Measurements from ENCODE around the gene NODAL. TPM values are rescaled to one million over a fixed set of nuclear protein-coding genes. Genes with fewer than 3 reads are reported as not detected.

The NODAL gene
- total and polyA plus RNA-seq, 3 donors from 2014 or later, result 0.43 to 5.2 (median 3.0) TPM

- intact Hi-C loops (cut with DNase I; ENCODE audit: low total_unique reads), result no loop called here
- Histone ChIP-seq H3K27ac (peak overlapping the region; percentile 91 to 95), H3K27me3 (no peaks in the 10 kb centered on the region), H3K36me3 (ENCODE audit: low read depth, missing control alignments) (no peaks in the 10 kb centered on the region), H3K9me3 (no peaks in the 10 kb centered on the region), H3K4me3 (peak overlapping the region; percentile 93), H3K4me1 (peaks cover 22% of the 10 kb centered on the region)
- DNase-seq, result no peak
- no peak for TF ChIP-seq POLR2A (IDR thresholded peaks at IDR 0.05)
- TF ChIP-seq, protein P1, sequence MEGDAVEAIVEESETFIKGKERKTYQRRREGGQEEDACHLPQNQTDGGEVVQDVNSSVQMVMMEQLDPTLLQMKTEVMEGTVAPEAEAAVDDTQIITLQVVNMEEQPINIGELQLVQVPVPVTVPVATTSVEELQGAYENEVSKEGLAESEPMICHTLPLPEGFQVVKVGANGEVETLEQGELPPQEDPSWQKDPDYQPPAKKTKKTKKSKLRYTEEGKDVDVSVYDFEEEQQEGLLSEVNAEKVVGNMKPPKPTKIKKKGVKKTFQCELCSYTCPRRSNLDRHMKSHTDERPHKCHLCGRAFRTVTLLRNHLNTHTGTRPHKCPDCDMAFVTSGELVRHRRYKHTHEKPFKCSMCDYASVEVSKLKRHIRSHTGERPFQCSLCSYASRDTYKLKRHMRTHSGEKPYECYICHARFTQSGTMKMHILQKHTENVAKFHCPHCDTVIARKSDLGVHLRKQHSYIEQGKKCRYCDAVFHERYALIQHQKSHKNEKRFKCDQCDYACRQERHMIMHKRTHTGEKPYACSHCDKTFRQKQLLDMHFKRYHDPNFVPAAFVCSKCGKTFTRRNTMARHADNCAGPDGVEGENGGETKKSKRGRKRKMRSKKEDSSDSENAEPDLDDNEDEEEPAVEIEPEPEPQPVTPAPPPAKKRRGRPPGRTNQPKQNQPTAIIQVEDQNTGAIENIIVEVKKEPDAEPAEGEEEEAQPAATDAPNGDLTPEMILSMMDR (IDR thresholded peaks at IDR 0.05), result no peak
- WGBS, 2 donors, result 1% methylated on average over 11 of the region's 11 CpGs
Measured at GRCh38 chr10:70404787-70405036, 36.8 kb downstream of the NODAL start.

DNA sequence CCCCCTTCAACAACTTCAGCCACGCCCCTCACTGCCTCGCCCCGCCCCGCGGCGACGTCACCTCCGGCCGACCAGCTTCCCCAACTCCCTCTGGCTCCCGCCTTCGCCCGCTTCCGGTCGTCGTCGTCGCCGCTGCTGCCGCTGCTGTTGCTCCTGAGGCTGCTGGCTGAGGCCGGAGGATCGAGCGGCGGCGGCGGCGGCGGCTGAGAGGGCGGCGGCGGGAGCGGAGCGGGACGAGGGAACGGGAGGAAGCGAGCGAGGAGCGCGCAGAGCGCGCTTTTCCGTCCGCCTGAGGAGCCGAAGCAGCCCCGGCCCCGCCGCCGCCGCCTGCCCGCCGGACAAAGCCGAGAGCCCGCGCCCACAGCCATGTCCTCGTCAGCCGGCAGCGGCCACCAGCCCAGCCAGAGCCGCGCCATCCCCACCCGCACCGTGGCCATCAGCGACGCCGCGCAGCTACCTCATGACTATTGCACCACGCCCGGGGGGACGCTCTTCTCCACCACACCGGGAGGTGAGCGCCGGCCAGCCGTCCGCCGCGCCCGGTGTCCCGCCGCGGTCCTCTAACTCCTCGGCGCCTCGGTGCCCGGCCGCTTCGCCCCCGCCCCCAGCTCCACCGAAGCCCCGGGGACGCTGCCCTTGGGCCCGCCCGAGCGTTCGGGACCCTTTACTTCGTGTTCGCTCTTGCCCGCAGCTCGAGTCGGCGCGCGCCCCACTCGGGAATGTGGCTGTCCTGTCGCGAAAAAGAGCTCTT, 37.3 kb downstream of the NODAL start, which contains the start of gene EIF4EBP2:
EIF4EBP2 (plus strand) TSS at position 110 of the 751 bp plus-strand sequence; CDS start at position 367, 257 bp downstream.
- WGBS, 2 donors, result 1 to 4% methylated on average over 15 to 82 of the region's 103 CpGs
- DNase-seq, result peak; percentile 99
- H3K4me1 ChIP-seq, result peaks cover 22% of the 10 kb centered on the region
- no peaks in the 10 kb centered on the region for H3K9me3 ChIP-seq
- no peaks in the 10 kb centered on the region for H3K36me3 ChIP-seq (ENCODE audit: low read depth, missing control alignments)
- H3K4me3 ChIP-seq, result peak within 1 kb of the TSS; percentile 93
- intact Hi-C loops (cut with DNase I; ENCODE audit: low total_unique reads), result no loop called here
- H3K27me3 ChIP-seq, result no peaks in the 10 kb centered on the region
- TF ChIP-seq, protein P1 (IDR thresholded peaks at IDR 0.05), result no peak
- peak; percentile 77 for TF ChIP-seq POLR2A (IDR thresholded peaks at IDR 0.05)
- H3K27ac ChIP-seq, result peak within 1 kb of the TSS; percentile 91 to 95

GRCh38 chr10:70403483-70404035, 37.9 kb downstream of the NODAL start:
- TF ChIP-seq, protein P1 (IDR thresholded peaks at IDR 0.05), result no peak
- TF ChIP-seq POLR2A (IDR thresholded peaks at IDR 0.05), result no peak
- DNase-seq, result no peak
- no peaks in the 10 kb centered on the region for H3K36me3 ChIP-seq (ENCODE audit: low read depth, missing control alignments)
- no peaks in the 10 kb centered on the region for H3K9me3 ChIP-seq
- WGBS, 2 donors, result 5% methylated on average over 12 of the region's 12 CpGs
- intact Hi-C loops (cut with DNase I; ENCODE audit: low total_unique reads), result no loop called here
- H3K4me3 ChIP-seq, result peak overlapping the region; percentile 93
- H3K27ac ChIP-seq, result peak overlapping the region in 1 of 2 donors; percentile 95
- peaks cover 17% of the 10 kb centered on the region for H3K4me1 ChIP-seq
- H3K27me3 ChIP-seq, result no peaks in the 10 kb centered on the region

DNA sequence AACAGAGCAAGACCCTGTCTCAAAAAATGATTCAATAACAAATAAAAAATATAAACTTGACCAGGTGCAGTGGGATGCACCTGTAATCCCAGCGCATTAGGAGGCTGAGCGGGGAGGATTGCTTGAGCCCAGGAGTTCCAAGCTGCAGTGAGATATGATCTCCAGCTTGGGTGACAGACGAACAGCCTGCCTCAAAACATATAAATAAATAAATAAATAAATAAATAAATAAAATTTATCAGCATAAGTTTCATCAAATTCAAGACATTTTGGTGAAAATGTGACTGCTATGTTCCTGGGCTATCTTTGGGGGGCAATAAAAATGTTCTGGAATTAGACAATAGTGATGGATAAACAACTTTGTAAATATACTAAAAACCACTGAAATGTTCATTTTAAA, 42.3 kb downstream of the NODAL start:
- WGBS, 2 donors, result 91 to 98% methylated on average over 3 of the region's 3 CpGs
- no peak for TF ChIP-seq POLR2A (IDR thresholded peaks at IDR 0.05)
- TF ChIP-seq, protein P1 (IDR thresholded peaks at IDR 0.05), result no peak
- no peaks in the 10 kb centered on the region for H3K9me3 ChIP-seq
- intact Hi-C loops (cut with DNase I; ENCODE audit: low total_unique reads), result no loop called here
- H3K27ac ChIP-seq, result no peak overlapping the region
- no peaks in the 10 kb centered on the region for H3K27me3 ChIP-seq
- no peaks in the 10 kb centered on the region for H3K4me1 ChIP-seq
- DNase-seq, result no peak
- no peaks in the 10 kb centered on the region for H3K36me3 ChIP-seq (ENCODE audit: low read depth, missing control alignments)
- H3K4me3 ChIP-seq, result no peak overlapping the region

DNA sequence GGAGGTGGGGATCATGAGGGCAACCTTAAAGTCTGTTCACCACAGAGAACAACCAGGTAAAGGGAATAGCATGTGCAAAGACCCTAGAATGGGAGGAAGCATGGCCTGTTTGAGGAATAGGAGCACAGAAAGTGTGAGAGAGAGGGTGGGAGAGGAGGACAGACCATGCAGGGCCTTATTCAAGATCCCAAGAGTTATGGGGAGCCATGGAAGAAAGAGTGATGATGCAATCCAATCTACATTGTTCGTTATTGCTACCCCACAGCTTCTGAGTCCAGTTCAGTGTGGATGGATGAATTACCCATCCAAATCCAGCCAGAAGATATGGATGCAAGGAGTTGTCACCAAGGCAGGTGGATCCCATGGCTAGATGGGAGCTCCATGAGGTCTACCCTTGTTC, 45.3 kb downstream of the NODAL start:
- H3K36me3 ChIP-seq (ENCODE audit: low read depth, missing control alignments), result no peaks in the 10 kb centered on the region
- no peak for DNase-seq
- H3K9me3 ChIP-seq, result no peaks in the 10 kb centered on the region
- no peak overlapping the region for H3K27ac ChIP-seq
- WGBS, 2 donors, result 87 to 95% methylated on average over 1 of the region's 1 CpG
- no peak overlapping the region for H3K4me3 ChIP-seq
- no peaks in the 10 kb centered on the region for H3K27me3 ChIP-seq
- intact Hi-C loops (cut with DNase I; ENCODE audit: low total_unique reads), result no loop called here
- H3K4me1 ChIP-seq, result no peaks in the 10 kb centered on the region
- TF ChIP-seq, protein P1 (IDR thresholded peaks at IDR 0.05), result no peak
- TF ChIP-seq POLR2A (IDR thresholded peaks at IDR 0.05), result no peak
